A549 (cell line): ENCODE results near the gene MSI2.

Source experiments
- CBX2 ChIP-seq: fragments of 200-600 bp; sonication (generic); IDR thresholded peaks from 2 replicates; pipeline ENCODE4 v1.6.1; 2016; ENCODE audit warnings: low read depth, mild to moderate bottlenecking, borderline replicate concordance
- CHD2 ChIP-seq: fragments of 150-350 bp; IDR thresholded peaks from 2 replicates; pipeline ENCODE4 v1.6.1; 2014; ENCODE audit warnings: low read length; ENCODE audit not compliant: partially characterized antibody
- CTCF ChIP-seq: fragments of >200 bp; sonication (Bioruptor Twin); formaldehyde crosslinking; IDR thresholded peaks from 3 replicates; pipeline ENCODE4 v1.5.1; 2016
- EP300 ChIP-seq, 2 experiments: fragments of >200 bp; sonication (Bioruptor Twin); formaldehyde crosslinking; IDR thresholded peaks; 2 replicates in 1 of 2; 3 replicates in 1 of 2; pipeline ENCODE4 v1.6.1; 2016 to 2017
- GATA3 ChIP-seq: IDR thresholded peaks from 2 replicates; pipeline ENCODE4 v1.6.1; 2012; ENCODE audit warnings: borderline replicate concordance
- HES2 ChIP-seq: fragments of >200 bp; sonication (Bioruptor Twin); formaldehyde crosslinking; IDR thresholded peaks from 2 replicates; pipeline ENCODE4 v1.6.1; 2016
- HOXB13 ChIP-seq: fragments of 250-450 bp; sonication (Bioruptor Pico); IDR thresholded peaks from 2 replicates; pipeline ENCODE4 v1.5.0; 2020; ENCODE audit warnings: low read depth, mild to moderate bottlenecking, moderate library complexity
- KDM5A ChIP-seq: fragments of 200-600 bp; sonication (generic); IDR thresholded peaks from 2 replicates; pipeline ENCODE4 v1.6.1; 2016; ENCODE audit warnings: antibody characterized with exemption, mild to moderate bottlenecking
- NPAS2 ChIP-seq: fragments of 250-450 bp; sonication (Bioruptor Pico); IDR thresholded peaks from 2 replicates; pipeline ENCODE4 v1.8.0; 2022; ENCODE audit warnings: mild to moderate bottlenecking, moderate library complexity, borderline replicate concordance
- POLR2A ChIP-seq: IDR thresholded peaks from 2 replicates; pipeline ENCODE4 v1.6.1; 2012; ENCODE audit warnings: mild to moderate bottlenecking, low read length
- ZFP36 ChIP-seq: fragments of 450-650 bp; IDR thresholded peaks from 2 replicates; pipeline ENCODE4 v1.6.1; 2014; ENCODE audit warnings: borderline replicate concordance; ENCODE audit not compliant: partially characterized antibody
- TF ChIP-seq, protein P1 (sequence below): fragments of 450-650 bp; IDR thresholded peaks from 2 replicates; pipeline ENCODE4 v1.6.1; 2014; ENCODE audit warnings: antibody characterized with exemption
- TF ChIP-seq, protein P2 (sequence below): fragments of 200-600 bp; sonication (generic); IDR thresholded peaks from 2 replicates; pipeline ENCODE4 v1.6.1; 2016; ENCODE audit warnings: antibody characterized with exemption, mild to moderate bottlenecking, moderate library complexity

- TF ChIP-seq POLR2A, result no peak
- TF ChIP-seq EP300 (IDR thresholded peaks at IDR 0.05), result no peak
- no peak for TF ChIP-seq HOXB13 (CRISPR knock-in tag)
- no peak for TF ChIP-seq CHD2
- TF ChIP-seq CBX2, result no peak
- TF ChIP-seq CTCF, result no peak
- TF ChIP-seq, protein P1, sequence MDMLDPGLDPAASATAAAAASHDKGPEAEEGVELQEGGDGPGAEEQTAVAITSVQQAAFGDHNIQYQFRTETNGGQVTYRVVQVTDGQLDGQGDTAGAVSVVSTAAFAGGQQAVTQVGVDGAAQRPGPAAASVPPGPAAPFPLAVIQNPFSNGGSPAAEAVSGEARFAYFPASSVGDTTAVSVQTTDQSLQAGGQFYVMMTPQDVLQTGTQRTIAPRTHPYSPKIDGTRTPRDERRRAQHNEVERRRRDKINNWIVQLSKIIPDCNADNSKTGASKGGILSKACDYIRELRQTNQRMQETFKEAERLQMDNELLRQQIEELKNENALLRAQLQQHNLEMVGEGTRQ, result no peak
- TF ChIP-seq GATA3, result no peak
- no peak for TF ChIP-seq NPAS2 (CRISPR knock-in tag)
- TF ChIP-seq, protein P2, sequence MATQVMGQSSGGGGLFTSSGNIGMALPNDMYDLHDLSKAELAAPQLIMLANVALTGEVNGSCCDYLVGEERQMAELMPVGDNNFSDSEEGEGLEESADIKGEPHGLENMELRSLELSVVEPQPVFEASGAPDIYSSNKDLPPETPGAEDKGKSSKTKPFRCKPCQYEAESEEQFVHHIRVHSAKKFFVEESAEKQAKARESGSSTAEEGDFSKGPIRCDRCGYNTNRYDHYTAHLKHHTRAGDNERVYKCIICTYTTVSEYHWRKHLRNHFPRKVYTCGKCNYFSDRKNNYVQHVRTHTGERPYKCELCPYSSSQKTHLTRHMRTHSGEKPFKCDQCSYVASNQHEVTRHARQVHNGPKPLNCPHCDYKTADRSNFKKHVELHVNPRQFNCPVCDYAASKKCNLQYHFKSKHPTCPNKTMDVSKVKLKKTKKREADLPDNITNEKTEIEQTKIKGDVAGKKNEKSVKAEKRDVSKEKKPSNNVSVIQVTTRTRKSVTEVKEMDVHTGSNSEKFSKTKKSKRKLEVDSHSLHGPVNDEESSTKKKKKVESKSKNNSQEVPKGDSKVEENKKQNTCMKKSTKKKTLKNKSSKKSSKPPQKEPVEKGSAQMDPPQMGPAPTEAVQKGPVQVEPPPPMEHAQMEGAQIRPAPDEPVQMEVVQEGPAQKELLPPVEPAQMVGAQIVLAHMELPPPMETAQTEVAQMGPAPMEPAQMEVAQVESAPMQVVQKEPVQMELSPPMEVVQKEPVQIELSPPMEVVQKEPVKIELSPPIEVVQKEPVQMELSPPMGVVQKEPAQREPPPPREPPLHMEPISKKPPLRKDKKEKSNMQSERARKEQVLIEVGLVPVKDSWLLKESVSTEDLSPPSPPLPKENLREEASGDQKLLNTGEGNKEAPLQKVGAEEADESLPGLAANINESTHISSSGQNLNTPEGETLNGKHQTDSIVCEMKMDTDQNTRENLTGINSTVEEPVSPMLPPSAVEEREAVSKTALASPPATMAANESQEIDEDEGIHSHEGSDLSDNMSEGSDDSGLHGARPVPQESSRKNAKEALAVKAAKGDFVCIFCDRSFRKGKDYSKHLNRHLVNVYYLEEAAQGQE, result no peak
- no peak for TF ChIP-seq HES2
- TF ChIP-seq KDM5A, result no peak
- TF ChIP-seq ZFP36, result no peak
These were observed 429.3 kb downstream of the MSI2 start for GRCh38 chr17:57685499-57686132.
